ENCODE data around the gene AANAT.
"Not testable (repeated sequence)": the region's sequence is repeated elsewhere in the genome, so short reads cannot be mapped to it uniquely, and the experiment has no call there.

Gene AANAT

GRCh38 chr17:76513306-76513692 lies 45.9 kb downstream of the AANAT start:
- TF ChIP-seq ISL1 (CRISPR knock-in tag; IDR thresholded peaks at IDR 0.05) (no peak), BACH2 (CRISPR knock-in tag; IDR thresholded peaks at IDR 0.05; ENCODE audit: borderline replicate concordance) (no peak), ZFP30 (CRISPR knock-in tag; IDR thresholded peaks at IDR 0.05) (no peak), CREB5 (CRISPR knock-in tag; IDR thresholded peaks at IDR 0.05; ENCODE audit: low read depth) (no peak), ZC3H10 (CRISPR knock-in tag; IDR thresholded peaks at IDR 0.05) (no peak), ZNF8 (CRISPR knock-in tag; IDR thresholded peaks at IDR 0.05) (no peak), CSRNP3 (CRISPR knock-in tag; IDR thresholded peaks at IDR 0.05) (no peak)
- ATAC-seq = no peak

GRCh38 chr17:76514355-76514754 lies 47.0 kb downstream of the AANAT start:
- ATAC-seq = not testable (repeated sequence)

- TF ChIP-seq ISL1 (CRISPR knock-in tag; IDR thresholded peaks at IDR 0.05) (no peak), ZFP3 (CRISPR knock-in tag; IDR thresholded peaks at IDR 0.05) (no peak), CREB5 (CRISPR knock-in tag; IDR thresholded peaks at IDR 0.05; ENCODE audit: low read depth) (no peak), ESRRG (CRISPR knock-in tag; IDR thresholded peaks at IDR 0.05) (no peak), PPARA (CRISPR knock-in tag; IDR thresholded peaks at IDR 0.05; ENCODE audit: borderline replicate concordance) (no peak)
- no peak for ATAC-seq
These were observed 48.0 kb downstream of the AANAT start for GRCh38 chr17:76515274-76515949.

GRCh38 chr17:76517638-76518038 lies 50.2 kb downstream of the AANAT start:
- ATAC-seq = no peak
- no peak for TF ChIP-seq TCF4 (CRISPR knock-in tag; IDR thresholded peaks at IDR 0.05; ENCODE audit: borderline replicate concordance)
- no peak for TF ChIP-seq POU6F1 (CRISPR knock-in tag; IDR thresholded peaks at IDR 0.05; ENCODE audit: borderline replicate concordance, low read depth)
- no peak for TF ChIP-seq RARB (CRISPR knock-in tag; IDR thresholded peaks at IDR 0.05)
- no peak for TF ChIP-seq PPARA (CRISPR knock-in tag; IDR thresholded peaks at IDR 0.05; ENCODE audit: borderline replicate concordance)
- no peak for TF ChIP-seq BACH2 (CRISPR knock-in tag; IDR thresholded peaks at IDR 0.05; ENCODE audit: borderline replicate concordance)
- TF ChIP-seq TSHZ2 (CRISPR knock-in tag; IDR thresholded peaks at IDR 0.05) = no peak
- no peak for TF ChIP-seq OSR1 (CRISPR knock-in tag; IDR thresholded peaks at IDR 0.05)
- no peak for TF ChIP-seq ARNTL (CRISPR knock-in tag; IDR thresholded peaks at IDR 0.05; ENCODE audit: borderline replicate concordance, low read depth)

Data from SK-N-SH treated with all-trans-retinoic acid at 6 μM for 48 hours (cell line).